ENCODE results near the gene MAJIN. TPM values are rescaled to one million over a fixed set of nuclear protein-coding genes. Genes with fewer than 3 reads are reported as not detected.

Gene MAJIN
- total and polyA plus RNA-seq, 10 of the 15 experiments (the other 5 are each of a cell fraction or from before 2014, with no cell fraction given), result 0.10 TPM; not detected in 9

DNA sequence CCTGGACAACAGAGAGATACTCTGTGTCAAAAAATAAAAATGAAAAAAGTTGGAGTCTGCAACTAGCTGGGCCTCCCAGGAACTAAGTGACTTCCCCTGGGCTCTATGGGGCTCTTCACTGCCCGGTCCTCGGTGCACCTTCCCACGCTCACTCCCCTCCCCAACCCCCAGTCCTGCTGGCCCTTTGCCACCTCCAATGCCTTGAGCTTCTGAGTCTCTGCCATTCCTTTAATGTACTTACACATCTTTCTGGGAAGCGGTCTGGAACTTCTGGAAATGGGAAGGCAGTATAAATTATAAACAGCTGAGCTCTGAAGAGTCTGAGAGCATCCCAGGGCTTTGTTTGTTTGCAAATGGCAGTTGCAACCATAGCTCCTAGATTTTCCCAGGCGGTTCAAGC is 30.8 kb upstream of the MAJIN start (continued):
- TF ChIP-seq SMAD1 (IDR thresholded peaks at IDR 0.05; ENCODE audit: low read depth, partially characterized antibody), result no peak
- no peak for TF ChIP-seq PAX5 (IDR thresholded peaks at IDR 0.05; ENCODE audit: borderline replicate concordance, low read depth, low read length)
- TF ChIP-seq ESRRA (IDR thresholded peaks at IDR 0.05; ENCODE audit: low read length), result no peak
- TF ChIP-seq, protein P1, sequence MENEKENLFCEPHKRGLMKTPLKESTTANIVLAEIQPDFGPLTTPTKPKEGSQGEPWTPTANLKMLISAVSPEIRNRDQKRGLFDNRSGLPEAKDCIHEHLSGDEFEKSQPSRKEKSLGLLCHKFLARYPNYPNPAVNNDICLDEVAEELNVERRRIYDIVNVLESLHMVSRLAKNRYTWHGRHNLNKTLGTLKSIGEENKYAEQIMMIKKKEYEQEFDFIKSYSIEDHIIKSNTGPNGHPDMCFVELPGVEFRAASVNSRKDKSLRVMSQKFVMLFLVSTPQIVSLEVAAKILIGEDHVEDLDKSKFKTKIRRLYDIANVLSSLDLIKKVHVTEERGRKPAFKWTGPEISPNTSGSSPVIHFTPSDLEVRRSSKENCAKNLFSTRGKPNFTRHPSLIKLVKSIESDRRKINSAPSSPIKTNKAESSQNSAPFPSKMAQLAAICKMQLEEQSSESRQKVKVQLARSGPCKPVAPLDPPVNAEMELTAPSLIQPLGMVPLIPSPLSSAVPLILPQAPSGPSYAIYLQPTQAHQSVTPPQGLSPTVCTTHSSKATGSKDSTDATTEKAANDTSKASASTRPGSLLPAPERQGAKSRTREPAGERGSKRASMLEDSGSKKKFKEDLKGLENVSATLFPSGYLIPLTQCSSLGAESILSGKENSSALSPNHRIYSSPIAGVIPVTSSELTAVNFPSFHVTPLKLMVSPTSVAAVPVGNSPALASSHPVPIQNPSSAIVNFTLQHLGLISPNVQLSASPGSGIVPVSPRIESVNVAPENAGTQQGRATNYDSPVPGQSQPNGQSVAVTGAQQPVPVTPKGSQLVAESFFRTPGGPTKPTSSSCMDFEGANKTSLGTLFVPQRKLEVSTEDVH (IDR thresholded peaks at IDR 0.05; ENCODE audit: low read depth, partially characterized antibody), result no peak
- no peak for TF ChIP-seq EED (IDR thresholded peaks at IDR 0.05; ENCODE audit: low read depth)
- TF ChIP-seq, protein P2, sequence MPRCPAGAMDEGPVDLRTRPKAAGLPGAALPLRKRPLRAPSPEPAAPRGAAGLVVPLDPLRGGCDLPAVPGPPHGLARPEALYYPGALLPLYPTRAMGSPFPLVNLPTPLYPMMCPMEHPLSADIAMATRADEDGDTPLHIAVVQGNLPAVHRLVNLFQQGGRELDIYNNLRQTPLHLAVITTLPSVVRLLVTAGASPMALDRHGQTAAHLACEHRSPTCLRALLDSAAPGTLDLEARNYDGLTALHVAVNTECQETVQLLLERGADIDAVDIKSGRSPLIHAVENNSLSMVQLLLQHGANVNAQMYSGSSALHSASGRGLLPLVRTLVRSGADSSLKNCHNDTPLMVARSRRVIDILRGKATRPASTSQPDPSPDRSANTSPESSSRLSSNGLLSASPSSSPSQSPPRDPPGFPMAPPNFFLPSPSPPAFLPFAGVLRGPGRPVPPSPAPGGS (IDR thresholded peaks at IDR 0.05; ENCODE audit: borderline replicate concordance, insufficient read depth, low read depth, low read length, poor library complexity, severe bottlenecking), result no peak
- TF ChIP-seq NFIC (IDR thresholded peaks at IDR 0.05; ENCODE audit: low read depth, low read length), result no peak
- no peak for TF ChIP-seq NFYB (IDR thresholded peaks at IDR 0.05; ENCODE audit: insufficient read depth, low read depth, low read length)
- TF ChIP-seq SRF (IDR thresholded peaks at IDR 0.05; ENCODE audit: low read depth in 2 of 2, low read length in 2 of 2), result no peak
- TF ChIP-seq, protein P3, sequence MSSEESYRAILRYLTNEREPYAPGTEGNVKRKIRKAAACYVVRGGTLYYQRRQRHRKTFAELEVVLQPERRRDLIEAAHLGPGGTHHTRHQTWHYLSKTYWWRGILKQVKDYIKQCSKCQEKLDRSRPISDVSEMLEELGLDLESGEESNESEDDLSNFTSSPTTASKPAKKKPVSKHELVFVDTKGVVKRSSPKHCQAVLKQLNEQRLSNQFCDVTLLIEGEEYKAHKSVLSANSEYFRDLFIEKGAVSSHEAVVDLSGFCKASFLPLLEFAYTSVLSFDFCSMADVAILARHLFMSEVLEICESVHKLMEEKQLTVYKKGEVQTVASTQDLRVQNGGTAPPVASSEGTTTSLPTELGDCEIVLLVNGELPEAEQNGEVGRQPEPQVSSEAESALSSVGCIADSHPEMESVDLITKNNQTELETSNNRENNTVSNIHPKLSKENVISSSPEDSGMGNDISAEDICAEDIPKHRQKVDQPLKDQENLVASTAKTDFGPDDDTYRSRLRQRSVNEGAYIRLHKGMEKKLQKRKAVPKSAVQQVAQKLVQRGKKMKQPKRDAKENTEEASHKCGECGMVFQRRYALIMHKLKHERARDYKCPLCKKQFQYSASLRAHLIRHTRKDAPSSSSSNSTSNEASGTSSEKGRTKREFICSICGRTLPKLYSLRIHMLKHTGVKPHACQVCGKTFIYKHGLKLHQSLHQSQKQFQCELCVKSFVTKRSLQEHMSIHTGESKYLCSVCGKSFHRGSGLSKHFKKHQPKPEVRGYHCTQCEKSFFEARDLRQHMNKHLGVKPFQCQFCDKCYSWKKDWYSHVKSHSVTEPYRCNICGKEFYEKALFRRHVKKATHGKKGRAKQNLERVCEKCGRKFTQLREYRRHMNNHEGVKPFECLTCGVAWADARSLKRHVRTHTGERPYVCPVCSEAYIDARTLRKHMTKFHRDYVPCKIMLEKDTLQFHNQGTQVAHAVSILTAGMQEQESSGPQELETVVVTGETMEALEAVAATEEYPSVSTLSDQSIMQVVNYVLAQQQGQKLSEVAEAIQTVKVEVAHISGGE (CRISPR knock-in tag; IDR thresholded peaks at IDR 0.05), result no peak
- TF ChIP-seq IKZF2 (IDR thresholded peaks at IDR 0.05), result no peak
- TF ChIP-seq CBX3 (IDR thresholded peaks at IDR 0.05; ENCODE audit: borderline replicate concordance, low read depth), result no peak
- no peak for TF ChIP-seq MEF2B (IDR thresholded peaks at IDR 0.05; ENCODE audit: partially characterized antibody, poor library complexity, severe bottlenecking)
